PFSK-1 (cell line): ENCODE results near the gene ABI3BP.

Experiments
- FOXP2 ChIP-seq: optimal IDR thresholded peaks from 2 replicates; pipeline ENCODE3; 2011; ENCODE audit warnings: borderline replicate concordance, control low read depth, inconsistent platforms; ENCODE audit not compliant: insufficient read depth; ENCODE audit errors: extremely low read length, extremely low read depth
- POLR2AphosphoS5 ChIP-seq: IDR thresholded peaks from 2 replicates; pipeline ENCODE4 v1.6.1; 2012; ENCODE audit warnings: low read depth, mild to moderate bottlenecking, control low read depth, low read length, moderate library complexity
- SIN3A ChIP-seq: IDR thresholded peaks from 2 replicates; pipeline ENCODE4 v1.6.1; 2012; ENCODE audit warnings: mild to moderate bottlenecking, low read length, moderate library complexity, borderline replicate concordance; ENCODE audit not compliant: insufficient read depth
- TAF1 ChIP-seq: IDR thresholded peaks from 2 replicates; pipeline ENCODE4 v1.6.1; 2012; ENCODE audit warnings: low read length, control low read depth, borderline replicate concordance; ENCODE audit not compliant: insufficient read depth
- TF ChIP-seq, protein P1 (sequence below), 2 experiments: IDR thresholded peaks; 2 replicates each; pipeline versions ENCODE4 v1.6.1 to v1.8.0; 2011 to 2012; ENCODE audit warnings: low read depth in 2 of 2, low read length in 2 of 2, control low read depth in 1 of 2, inconsistent platforms in 1 of 2, mild to moderate bottlenecking in 1 of 2, moderate library complexity in 1 of 2; ENCODE audit not compliant: insufficient read depth in 1 of 2

The ABI3BP gene

DNA sequence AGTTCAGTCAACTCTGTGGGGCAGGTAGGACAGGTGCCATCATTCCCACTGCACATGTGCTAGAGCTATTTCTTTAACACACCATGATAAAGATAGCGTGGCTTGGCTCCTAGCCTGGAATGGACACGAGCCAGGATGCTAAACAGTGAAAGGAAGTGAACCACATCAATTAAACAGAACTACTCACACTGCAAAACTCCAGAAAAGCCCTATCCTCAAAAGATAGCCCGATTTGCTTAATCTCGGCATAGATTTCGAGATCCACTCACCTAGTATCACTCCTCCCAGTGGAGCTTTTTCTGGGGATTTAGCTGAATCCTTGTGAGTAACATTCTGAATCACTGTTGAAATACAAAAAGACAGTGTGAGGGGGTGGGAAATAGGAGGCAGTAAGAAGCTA, 118.0 kb downstream of the ABI3BP start:
- no peak for TF ChIP-seq POLR2AphosphoS5
- no peak for TF ChIP-seq FOXP2
- TF ChIP-seq, protein P1, sequence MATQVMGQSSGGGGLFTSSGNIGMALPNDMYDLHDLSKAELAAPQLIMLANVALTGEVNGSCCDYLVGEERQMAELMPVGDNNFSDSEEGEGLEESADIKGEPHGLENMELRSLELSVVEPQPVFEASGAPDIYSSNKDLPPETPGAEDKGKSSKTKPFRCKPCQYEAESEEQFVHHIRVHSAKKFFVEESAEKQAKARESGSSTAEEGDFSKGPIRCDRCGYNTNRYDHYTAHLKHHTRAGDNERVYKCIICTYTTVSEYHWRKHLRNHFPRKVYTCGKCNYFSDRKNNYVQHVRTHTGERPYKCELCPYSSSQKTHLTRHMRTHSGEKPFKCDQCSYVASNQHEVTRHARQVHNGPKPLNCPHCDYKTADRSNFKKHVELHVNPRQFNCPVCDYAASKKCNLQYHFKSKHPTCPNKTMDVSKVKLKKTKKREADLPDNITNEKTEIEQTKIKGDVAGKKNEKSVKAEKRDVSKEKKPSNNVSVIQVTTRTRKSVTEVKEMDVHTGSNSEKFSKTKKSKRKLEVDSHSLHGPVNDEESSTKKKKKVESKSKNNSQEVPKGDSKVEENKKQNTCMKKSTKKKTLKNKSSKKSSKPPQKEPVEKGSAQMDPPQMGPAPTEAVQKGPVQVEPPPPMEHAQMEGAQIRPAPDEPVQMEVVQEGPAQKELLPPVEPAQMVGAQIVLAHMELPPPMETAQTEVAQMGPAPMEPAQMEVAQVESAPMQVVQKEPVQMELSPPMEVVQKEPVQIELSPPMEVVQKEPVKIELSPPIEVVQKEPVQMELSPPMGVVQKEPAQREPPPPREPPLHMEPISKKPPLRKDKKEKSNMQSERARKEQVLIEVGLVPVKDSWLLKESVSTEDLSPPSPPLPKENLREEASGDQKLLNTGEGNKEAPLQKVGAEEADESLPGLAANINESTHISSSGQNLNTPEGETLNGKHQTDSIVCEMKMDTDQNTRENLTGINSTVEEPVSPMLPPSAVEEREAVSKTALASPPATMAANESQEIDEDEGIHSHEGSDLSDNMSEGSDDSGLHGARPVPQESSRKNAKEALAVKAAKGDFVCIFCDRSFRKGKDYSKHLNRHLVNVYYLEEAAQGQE (IDR thresholded peaks at IDR 0.05; ENCODE audit: insufficient read depth in 1 of 2, low read depth in 2 of 2, low read length in 2 of 2): no peak
- TF ChIP-seq SIN3A: no peak
- TF ChIP-seq TAF1: no peak

DNA sequence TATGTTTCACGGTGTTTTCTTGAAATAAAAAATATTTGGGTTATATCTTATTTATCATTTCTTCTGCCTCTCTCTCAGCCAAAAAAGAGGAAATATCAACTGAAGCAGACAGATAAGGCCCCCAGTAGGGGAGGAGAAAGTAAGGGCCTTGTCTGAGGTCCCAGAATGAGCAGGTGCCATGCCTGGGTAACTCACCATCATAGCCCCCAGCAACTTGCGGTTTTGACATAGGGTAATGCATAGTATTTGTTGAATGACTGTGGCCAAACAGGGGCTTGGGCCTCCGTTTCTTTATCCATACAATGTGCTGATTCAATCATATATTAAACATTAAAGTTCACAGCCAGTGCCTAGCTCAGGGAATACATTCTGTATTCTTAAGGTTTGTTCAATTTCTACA, 119.6 kb downstream of the ABI3BP start:
- TF ChIP-seq, protein P1 (IDR thresholded peaks at IDR 0.05; ENCODE audit: insufficient read depth in 1 of 2, low read depth in 2 of 2, low read length in 2 of 2): no peak
- TF ChIP-seq POLR2AphosphoS5 (no peak), FOXP2 (no peak), TAF1 (no peak), SIN3A (no peak)

DNA sequence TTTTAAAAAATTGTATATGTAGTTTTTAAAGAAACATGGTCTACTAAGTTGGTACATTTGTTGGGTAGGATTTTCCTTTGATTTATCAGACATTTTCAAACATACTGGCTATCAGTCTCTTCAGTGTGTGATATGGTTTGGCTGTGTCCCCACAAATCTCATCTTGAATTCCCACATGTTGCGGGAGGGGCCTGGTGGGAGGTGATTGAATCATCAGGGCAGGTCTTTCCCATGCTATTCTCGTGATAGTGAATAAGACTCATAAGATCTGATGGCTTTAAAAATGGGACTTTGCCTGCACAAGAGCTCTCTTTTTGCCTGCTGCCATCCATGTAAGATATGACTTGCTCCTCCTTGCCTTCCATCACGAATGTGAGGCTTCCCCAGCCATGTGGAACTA, 121.9 kb downstream of the ABI3BP start:
- TF ChIP-seq POLR2AphosphoS5 (no peak), SIN3A (no peak), TAF1 (no peak), FOXP2 (no peak)
- TF ChIP-seq, protein P1 (IDR thresholded peaks at IDR 0.05; ENCODE audit: insufficient read depth in 1 of 2, low read depth in 2 of 2, low read length in 2 of 2): no peak

DNA sequence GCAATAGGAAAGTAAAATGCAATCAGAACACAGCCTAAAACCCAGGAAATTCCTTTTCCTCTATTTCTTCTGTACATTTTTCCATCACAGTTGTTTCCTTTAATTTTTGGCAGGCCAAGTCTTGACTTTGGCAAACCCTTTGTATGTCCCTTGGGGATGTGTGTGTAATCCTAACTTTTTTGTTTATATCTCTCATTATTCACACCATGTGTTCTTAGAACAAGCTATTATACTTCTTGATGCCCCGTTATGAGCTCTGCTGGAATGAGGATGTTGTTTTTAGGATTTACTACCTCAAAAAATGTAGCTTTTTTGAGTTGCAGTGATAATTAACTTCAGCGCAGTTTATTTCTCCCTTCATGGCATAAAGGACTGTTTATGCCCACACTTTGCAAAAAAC, 123.4 kb downstream of the ABI3BP start:
- TF ChIP-seq POLR2AphosphoS5 (no peak), SIN3A (no peak), TAF1 (no peak), FOXP2 (no peak)
- TF ChIP-seq, protein P1 (IDR thresholded peaks at IDR 0.05; ENCODE audit: insufficient read depth in 1 of 2, low read depth in 2 of 2, low read length in 2 of 2): no peak

DNA sequence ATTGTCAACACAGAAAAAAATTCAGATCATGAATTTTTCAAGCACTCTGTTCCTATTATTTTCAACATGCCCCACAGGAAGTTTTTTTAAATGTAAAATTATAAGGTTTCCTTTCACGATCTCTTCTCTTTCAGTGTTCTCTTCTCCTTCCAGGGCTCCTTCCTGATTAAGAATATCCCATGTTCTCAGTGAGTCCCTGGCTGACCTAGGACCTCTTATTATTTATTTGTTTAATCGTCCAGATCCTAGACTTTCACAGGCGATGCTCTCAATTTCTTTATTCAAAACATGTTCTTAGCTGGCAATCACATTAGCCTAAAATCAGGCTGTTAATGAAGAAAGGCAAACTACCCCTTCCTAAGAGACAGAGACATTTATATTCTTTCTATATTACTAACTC, 124.3 kb downstream of the ABI3BP start:
- TF ChIP-seq TAF1: no peak
- TF ChIP-seq, protein P1 (IDR thresholded peaks at IDR 0.05; ENCODE audit: insufficient read depth in 1 of 2, low read depth in 2 of 2, low read length in 2 of 2): no peak
- TF ChIP-seq SIN3A: no peak
- no peak for TF ChIP-seq FOXP2
- no peak for TF ChIP-seq POLR2AphosphoS5
